Calu3 (cell line): ENCODE measurements around the gene SERPINI1. TPM values are rescaled to one million over a fixed set of nuclear protein-coding genes. Genes with fewer than 3 reads are reported as not detected.
"Not testable (repeated sequence)": the region's sequence is repeated elsewhere in the genome, so short reads cannot be mapped to it uniquely, and the experiment has no call there.

Source experiments
- BruUV-seq: library from RNA; stranded (reverse); fragments of 400-500 nt; replicated peaks from 2 replicates; lab custom pipeline; 2021; lab: Mats Ljungman, UMichigan
- CTCF ChIA-PET: fragments of 300-600 bp; sonication (Branson Sonifier 250); formaldehyde crosslinking; loops from one replicate; lab custom pipeline; 2022; ENCODE audit warnings: antibody characterized with exemption; lab: Charles Lee
- DNase-seq: peaks from one replicate; pipeline ENCODE4 v3.0.0; 2022
- H3K27ac Mint-ChIP-seq: one replicate; pipeline ENCODE4 v1.8.0; 2022; ENCODE audit warnings: mixed read lengths; ENCODE audit not compliant: unreplicated experiment
- H3K27me3 Mint-ChIP-seq: one replicate; pipeline ENCODE4 v1.8.0; 2022; ENCODE audit warnings: mixed read lengths; ENCODE audit not compliant: unreplicated experiment
- H3K36me3 Mint-ChIP-seq: one replicate; pipeline ENCODE4 v1.8.0; 2022; ENCODE audit warnings: mild to moderate bottlenecking, moderate library complexity, mixed read lengths; ENCODE audit not compliant: insufficient read depth, unreplicated experiment
- H3K4me1 Mint-ChIP-seq: one replicate; pipeline ENCODE4 v1.8.0; 2022; ENCODE audit warnings: mild to moderate bottlenecking, low read depth, mixed read lengths; ENCODE audit not compliant: unreplicated experiment
- H3K4me3 Mint-ChIP-seq: one replicate; pipeline ENCODE4 v1.8.0; 2022; ENCODE audit warnings: mild to moderate bottlenecking, low read depth, moderate library complexity, mixed read lengths; ENCODE audit not compliant: unreplicated experiment
- H3K9me3 Mint-ChIP-seq: one replicate; pipeline ENCODE4 v1.8.0; 2022; ENCODE audit warnings: low read depth, mixed read lengths; ENCODE audit not compliant: unreplicated experiment
- intact Hi-C: fragments of 100-400 bp; cut with micrococcal nuclease; formaldehyde crosslinking; loops from one replicate; pipeline ENCODE4 v1.10.0; 2022; ENCODE audit not compliant: unreplicated experiment
- total RNA-seq: library from RNA; stranded (reverse); gene quantifications from 2 replicates; pipeline ENCODE4 v1.2.3, GENCODE V29; 2022
- TF ChIP-seq, protein P1 (sequence below): fragments of 200-600 bp; IDR thresholded peaks from one replicate; pipeline ENCODE4 v1.8.0; 2022; ENCODE audit warnings: antibody characterized with exemption; ENCODE audit not compliant: unreplicated experiment

The SERPINI1 gene
- total RNA-seq, 1 experiment from 2014 or later = 1.9 TPM

DNA sequence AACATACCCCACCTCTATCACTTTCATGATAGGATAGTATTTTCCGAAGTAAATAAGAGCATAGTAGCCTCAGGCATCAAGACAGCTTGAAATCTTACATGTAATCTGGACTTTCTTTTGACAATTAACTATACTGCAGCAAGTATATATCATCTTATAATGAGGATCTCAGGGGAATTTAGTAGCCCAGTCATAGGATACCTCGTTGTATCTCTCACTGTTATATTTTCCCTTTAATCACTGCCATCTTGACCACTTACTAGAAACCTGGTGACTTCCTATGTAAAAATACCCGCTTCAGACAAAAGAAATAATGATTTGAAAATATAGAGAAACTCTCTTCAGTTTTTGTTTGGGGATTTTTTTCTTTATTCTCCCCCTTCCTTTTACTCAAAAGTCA lies 88.2 kb downstream of the SERPINI1 start:
- H3K9me3 Mint-ChIP-seq = peaks cover 4% of the 10 kb centered on the region
- no peaks in the 10 kb centered on the region for H3K36me3 Mint-ChIP-seq
- H3K4me3 Mint-ChIP-seq = no peak overlapping the region
- DNase-seq = no peak
- H3K27ac Mint-ChIP-seq = no peak overlapping the region
- CTCF ChIA-PET = no interaction called here
- BruUV-seq = no TSS peak
- H3K27me3 Mint-ChIP-seq = no peaks in the 10 kb centered on the region
- H3K4me1 Mint-ChIP-seq = no peaks in the 10 kb centered on the region
- intact Hi-C loops = no loop called here
- TF ChIP-seq, protein P1, sequence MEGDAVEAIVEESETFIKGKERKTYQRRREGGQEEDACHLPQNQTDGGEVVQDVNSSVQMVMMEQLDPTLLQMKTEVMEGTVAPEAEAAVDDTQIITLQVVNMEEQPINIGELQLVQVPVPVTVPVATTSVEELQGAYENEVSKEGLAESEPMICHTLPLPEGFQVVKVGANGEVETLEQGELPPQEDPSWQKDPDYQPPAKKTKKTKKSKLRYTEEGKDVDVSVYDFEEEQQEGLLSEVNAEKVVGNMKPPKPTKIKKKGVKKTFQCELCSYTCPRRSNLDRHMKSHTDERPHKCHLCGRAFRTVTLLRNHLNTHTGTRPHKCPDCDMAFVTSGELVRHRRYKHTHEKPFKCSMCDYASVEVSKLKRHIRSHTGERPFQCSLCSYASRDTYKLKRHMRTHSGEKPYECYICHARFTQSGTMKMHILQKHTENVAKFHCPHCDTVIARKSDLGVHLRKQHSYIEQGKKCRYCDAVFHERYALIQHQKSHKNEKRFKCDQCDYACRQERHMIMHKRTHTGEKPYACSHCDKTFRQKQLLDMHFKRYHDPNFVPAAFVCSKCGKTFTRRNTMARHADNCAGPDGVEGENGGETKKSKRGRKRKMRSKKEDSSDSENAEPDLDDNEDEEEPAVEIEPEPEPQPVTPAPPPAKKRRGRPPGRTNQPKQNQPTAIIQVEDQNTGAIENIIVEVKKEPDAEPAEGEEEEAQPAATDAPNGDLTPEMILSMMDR = no peak

DNA sequence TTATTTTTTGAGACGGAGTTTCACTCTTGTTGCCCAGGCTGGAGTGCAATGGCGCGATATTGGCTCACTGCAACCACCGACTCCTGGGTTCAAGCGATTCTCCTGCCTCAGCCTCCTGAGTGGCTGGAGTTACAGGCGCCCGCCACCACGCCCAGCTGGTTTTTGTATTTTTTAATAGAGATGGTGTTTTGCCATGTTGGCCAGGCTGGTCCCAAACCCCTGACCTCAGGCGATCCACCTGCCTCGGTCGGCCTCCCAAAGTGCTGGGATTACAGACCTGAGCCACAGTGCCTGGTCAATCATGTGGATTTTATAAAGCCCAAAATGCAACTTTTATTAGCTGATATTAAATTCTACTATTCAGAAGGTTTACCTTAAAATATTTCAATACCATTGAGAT lies 92.1 kb downstream of the SERPINI1 start:
- BruUV-seq, CTCF ChIA-PET, H3K36me3 Mint-ChIP-seq, intact Hi-C loops, H3K27me3 Mint-ChIP-seq, H3K27ac Mint-ChIP-seq, DNase-seq, H3K4me1 Mint-ChIP-seq, H3K9me3 Mint-ChIP-seq, H3K4me3 Mint-ChIP-seq: not testable (repeated sequence)

DNA sequence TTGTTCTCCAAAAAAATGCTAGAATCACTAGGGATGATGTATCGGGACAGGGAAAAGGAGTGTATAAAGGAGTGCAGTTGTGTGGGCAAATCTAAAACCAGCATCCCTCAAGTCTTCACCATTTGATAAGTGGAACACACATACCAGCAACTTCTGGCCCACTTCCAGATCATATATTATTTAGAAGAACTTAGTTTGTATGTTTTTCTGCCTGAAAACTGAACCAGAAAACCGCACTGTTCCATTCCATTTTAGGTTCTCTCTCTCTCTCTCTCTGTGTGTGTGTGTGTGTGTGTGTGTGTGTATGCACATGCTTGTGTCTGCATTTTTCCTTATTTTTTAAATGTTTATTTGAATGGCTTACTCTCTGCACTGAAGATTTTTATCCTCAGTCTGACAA lies 93.5 kb downstream of the SERPINI1 start:
- BruUV-seq = no TSS peak
- TF ChIP-seq, protein P1 = no peak
- Mint-ChIP-seq H3K36me3 (no peaks in the 10 kb centered on the region), H3K4me3 (no peak overlapping the region), H3K27ac (no peak overlapping the region), H3K4me1 (no peaks in the 10 kb centered on the region), H3K27me3 (no peaks in the 10 kb centered on the region), H3K9me3 (no peaks in the 10 kb centered on the region)
- DNase-seq = no peak
- intact Hi-C loops = no loop called here
- CTCF ChIA-PET = no interaction called here

GRCh38 chr3:167830007-167830406 lies 94.5 kb downstream of the SERPINI1 start:
- H3K9me3 Mint-ChIP-seq = no peaks in the 10 kb centered on the region

GRCh38 chr3:167835359-167835758 lies 99.8 kb downstream of the SERPINI1 start:
- no peaks in the 10 kb centered on the region for H3K27me3 Mint-ChIP-seq
- H3K4me1 Mint-ChIP-seq = no peaks in the 10 kb centered on the region
- DNase-seq = no peak
- no peak overlapping the region for H3K27ac Mint-ChIP-seq
- no peaks in the 10 kb centered on the region for H3K36me3 Mint-ChIP-seq
- CTCF ChIA-PET = interaction anchor here (0.5 kb wide), 1 partner anchor 150 kb away, joined by 6 read pairs; no protein-coding TSS in a partner anchor
- no peak overlapping the region for H3K4me3 Mint-ChIP-seq
- intact Hi-C loops = no loop called here
- TF ChIP-seq, protein P1 = no peak
- no peaks in the 10 kb centered on the region for H3K9me3 Mint-ChIP-seq
- no TSS peak for BruUV-seq

More at GRCh38 chr3:167830007-167830406, 94.5 kb downstream of the SERPINI1 start:
- Mint-ChIP-seq H3K27ac (no peak overlapping the region), H3K4me1 (no peaks in the 10 kb centered on the region), H3K27me3 (no peaks in the 10 kb centered on the region), H3K36me3 (no peaks in the 10 kb centered on the region), H3K4me3 (no peak overlapping the region)
- no TSS peak for BruUV-seq
- CTCF ChIA-PET = interaction anchor here (0.7 kb wide), 1 partner anchor 365 kb away, joined by 3 read pairs; no protein-coding TSS in a partner anchor
- TF ChIP-seq, protein P1 = no peak
- no peak for DNase-seq
- intact Hi-C loops = no loop called here
